HG03066 (cell line): Measurements from ENCODE around the gene SIN3A.
"Not testable (repeated sequence)": the region's sequence is repeated elsewhere in the genome, so short reads cannot be mapped to it uniquely, and the experiment has no call there.

Source experiments
- ATAC-seq: cut with Tn5 transposase; IDR thresholded peaks from one replicate; pipeline ENCODE4 v1.9.1; 2021; ENCODE audit warnings: low read depth; ENCODE audit not compliant: unreplicated experiment

SIN3A gene

DNA sequence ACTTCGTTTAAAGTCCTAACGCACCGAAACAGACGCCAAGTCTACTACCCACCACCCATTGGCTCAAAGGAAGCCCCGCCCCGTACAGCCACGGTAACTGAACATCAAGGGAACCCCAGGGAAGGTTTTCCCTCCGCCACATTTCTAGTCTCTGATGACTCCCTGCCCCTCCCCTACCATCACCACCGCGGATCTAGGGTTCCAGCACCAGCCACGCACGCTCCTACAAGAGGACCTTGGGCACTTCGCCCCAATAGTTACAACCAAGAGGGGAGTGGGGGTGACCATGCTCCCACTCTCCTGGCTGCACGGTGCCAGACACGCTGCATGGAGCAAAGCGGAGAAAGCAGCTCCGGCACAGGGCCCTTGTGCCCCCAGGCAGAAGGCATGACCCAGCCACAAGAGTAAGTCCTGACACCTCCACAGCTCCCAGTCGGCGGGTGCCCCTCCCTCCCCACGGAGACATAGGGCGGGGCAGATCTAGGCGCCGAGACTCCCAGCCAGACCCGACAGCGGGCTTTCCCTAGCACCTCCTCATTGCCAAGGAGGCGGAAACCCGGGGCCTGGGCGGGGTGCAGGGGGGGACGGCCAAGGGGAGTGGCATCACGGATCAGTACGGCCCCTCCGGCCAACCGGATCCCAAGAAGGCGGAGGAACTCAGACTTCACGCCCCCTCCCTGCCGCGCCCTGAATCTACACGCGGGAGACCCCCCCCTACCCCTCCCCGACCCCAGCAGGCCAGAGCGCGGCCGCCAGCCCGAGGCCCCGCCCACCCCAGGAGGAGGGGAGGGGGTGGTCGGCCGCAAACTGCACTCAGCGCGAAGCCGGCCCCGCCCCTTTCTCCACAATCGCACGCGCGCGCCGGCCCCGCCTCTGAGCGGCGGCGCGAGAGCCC lies 936 bp downstream of the SIN3A start:
- peak; percentile 25 for ATAC-seq

DNA sequence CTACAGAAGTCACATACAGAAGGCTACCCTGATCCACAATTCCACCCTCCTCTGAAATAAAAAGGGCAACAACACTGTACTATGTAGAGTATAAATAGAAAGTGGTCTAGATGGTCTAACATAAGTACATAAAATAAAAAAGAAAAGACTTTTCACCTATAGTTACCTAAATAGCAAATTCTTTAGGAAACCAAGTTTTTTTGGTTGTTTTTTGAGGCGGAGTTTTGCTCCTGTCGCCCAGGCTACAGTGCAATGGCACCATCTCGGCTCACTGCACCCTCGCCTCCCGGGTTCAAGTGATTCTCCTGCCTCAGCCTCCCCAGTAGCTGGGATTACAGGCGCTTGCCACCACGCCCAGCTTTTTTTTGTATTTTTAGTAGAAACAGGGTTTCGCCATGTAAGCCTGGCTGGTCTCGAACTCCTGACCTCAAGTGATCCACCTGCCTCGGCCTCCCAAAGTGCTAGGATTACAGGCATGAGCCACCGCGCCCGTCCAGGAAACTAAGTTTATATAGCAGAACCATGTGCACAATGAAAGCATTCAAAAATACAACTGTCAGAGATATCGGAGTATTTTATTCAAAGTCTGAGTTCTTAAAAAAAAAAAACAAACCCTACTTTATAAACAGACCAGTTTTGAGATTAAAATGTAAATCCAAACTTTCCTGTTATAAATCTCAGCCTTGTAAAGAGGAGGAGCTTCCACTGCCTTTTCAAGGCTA lies 1.7 kb downstream of the SIN3A start:
- ATAC-seq = no peak

DNA sequence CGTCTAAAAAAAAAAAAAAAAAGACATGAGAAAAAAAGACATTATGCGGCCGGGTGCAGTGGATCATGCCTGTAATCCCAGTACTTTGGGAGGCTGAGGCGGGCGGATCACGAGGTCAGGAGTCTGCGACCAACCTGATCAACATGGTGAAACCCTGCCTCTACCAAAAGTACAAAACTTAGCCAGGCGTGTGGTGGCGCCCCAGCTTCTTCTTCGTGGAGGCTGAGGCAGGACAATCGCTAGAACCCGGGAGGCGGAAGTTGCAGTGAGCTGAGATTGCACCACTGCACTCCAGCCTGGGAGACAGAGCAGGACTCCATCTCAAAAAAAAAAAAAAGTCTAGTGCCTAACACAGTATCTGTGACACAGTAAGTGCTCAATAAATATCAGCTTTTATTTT lies 3.3 kb downstream of the SIN3A start:
- ATAC-seq = not testable (repeated sequence)

DNA sequence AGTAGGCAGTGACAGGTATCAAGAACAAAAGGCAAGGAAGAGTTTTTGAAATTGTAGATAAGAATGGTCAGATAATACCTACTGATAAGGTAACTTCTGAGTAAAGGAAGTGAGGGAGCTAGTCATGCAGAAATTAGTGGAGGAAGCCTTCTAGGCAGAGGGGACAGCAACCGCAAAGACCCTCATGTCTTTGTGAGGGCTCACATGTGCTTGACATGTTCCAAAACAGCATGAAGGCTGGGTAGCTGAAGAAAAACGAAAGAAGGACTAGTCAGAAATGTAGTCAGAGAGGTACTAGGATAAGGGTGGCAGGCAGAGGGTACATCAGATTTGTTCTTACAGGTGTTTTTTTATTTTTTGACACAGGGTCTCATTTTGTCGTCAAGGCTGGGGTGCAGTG lies 5.3 kb downstream of the SIN3A start:
- no peak for ATAC-seq

DNA sequence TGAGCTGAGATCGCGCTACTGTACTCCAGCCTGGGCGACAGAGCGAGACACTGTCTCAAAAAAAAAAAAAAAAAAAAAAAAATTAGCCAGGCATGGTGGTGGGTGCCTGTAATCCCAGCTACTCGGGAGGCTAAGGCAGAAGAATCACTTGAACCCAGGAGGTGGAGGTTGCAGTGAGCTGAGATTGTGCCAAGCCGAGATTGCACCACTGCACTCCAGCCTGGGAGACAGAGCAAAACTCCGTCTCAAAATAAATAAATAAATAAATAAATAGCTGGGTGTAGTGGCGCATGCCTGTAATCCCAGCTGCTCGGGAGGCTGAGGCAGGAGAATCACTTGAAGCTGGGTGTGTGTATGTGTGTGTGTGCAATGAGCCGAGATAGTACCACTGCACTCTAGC lies 6.2 kb downstream of the SIN3A start:
- not testable (repeated sequence) for ATAC-seq

DNA sequence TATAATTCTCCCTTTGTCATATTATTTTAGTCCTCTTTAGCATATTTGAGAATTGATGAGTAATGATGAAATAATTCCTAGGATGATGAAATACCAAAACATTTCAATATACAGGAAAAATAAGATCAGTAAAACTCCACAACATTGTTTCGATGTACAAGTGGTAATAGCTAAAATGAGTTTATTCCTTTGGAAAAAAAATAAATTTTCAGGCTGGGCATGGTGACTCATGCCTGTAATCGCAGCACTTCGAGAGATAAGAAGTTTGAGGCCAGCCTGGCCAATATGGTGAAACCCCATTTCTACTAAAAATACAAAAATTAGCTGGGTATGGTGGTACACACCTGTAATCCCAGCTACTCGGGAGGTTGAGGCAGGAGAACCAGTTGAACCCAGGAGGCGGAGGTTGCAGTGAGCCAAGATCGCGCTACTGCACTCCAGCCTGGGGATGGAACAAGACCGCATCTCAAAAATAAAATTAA lies 7.5 kb downstream of the SIN3A start:
- ATAC-seq = not testable (repeated sequence)

DNA sequence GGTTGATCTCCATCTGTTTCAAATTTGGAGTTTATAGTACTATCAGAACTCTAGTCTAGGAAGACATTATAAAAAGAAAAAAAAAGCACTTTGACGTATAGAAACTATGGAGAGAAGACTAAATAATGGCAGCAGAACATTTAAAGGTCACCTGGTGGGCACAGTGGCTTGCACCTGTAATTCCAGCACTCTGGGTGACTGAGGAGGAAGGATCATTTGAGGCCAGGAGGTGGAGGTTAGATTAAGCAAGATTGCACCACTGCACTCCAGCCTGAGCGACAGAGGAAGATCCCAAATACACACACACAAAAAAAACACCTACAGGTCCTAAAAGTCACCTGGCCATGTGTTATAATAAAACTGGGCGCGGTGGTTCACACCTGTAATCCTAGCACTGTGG lies 13.8 kb downstream of the SIN3A start:
- ATAC-seq = no peak

DNA sequence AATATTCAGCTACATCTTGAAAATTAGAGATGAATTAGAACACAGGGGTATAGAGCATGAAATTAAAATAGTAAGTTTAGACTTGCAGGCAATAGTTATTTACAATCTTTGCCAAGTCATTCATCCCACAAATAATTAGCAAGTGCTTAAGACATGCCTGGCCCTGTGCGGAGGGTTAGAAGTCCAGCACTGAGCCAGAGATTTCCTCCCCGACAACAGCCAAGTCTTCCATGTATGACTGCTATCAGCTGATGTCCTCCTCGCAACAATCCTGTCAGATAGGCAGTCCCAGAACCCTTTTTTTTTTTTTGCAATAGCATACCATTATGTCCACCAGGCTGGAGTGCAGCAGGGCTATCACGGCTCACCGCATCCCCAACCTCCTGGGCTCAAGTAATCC lies 14.6 kb downstream of the SIN3A start:
- no peak for ATAC-seq

DNA sequence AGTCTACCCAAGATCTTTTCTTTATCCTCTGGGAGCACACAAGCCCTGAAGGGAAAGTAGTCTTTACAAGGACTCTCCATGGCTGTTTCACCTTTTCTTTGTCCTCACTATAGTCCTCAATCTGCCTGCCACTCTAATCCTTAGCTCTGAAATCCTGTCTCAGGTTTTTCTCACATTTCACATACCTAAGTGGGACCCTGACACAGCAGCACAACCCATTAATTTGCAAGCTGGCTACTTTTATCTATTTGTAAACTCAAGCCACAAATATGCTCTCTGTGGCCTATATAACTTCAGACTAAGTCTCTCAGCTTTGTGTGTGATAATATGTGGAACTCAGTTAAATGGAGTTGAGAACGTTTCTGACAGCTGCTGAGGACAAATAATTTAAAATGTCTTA lies 19.8 kb downstream of the SIN3A start:
- no peak for ATAC-seq

DNA sequence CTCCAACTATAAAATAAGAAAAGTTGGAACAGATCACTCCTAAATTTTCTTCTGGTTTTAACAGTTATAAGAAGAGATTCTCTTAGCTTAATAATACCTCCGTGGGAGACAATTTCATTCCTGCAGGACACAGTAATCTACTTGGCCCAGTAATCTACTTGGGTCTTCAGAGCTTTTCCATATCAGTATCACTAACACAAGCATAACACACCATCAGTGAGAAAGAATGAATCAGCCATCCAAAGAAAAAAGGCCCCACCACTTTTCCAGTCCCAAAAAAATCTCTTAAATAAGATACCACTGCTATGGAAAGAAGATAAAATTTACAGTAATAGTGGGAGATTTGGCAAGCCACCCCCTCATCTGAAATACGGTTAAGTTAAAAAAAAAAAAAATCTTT lies 20.2 kb downstream of the SIN3A start:
- no peak for ATAC-seq

DNA sequence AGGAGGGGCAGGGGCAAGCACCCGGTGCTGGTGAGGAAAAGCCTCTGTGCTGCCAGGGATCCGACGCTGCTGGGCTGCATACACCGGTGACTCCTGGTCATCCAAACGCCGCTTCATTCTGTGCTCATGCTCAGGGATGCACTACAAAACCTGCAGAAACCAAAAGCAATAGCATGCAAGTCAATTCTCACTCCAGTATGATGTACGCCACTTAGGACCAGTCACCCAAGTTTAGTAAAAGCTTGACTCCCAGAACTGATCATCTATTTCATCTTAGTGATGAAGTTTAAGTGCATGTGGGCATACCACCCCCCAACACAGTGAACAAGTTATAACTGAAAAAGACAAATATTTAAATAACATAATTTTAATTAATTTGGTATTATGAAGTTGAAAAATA lies 21.2 kb downstream of the SIN3A start:
- ATAC-seq = no peak

DNA sequence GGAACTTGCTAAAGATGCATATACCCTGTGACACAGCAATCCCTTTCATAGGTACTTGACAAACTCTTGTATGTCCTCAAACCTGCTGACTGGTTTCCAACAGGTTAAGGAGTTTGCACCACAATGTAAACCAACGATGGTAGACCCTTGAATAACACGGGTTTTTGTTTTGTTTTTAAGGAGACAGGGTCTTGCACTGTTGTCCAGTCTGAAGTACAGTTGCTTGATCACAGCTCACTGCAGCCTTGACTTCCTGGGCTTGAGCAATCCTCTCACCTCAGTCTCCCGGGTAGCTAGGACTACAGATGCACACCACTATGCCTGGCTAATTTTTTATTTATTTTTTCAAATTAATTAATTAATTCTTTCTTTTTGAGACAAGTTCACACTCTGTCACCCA lies 23.3 kb downstream of the SIN3A start:
- no peak for ATAC-seq

DNA sequence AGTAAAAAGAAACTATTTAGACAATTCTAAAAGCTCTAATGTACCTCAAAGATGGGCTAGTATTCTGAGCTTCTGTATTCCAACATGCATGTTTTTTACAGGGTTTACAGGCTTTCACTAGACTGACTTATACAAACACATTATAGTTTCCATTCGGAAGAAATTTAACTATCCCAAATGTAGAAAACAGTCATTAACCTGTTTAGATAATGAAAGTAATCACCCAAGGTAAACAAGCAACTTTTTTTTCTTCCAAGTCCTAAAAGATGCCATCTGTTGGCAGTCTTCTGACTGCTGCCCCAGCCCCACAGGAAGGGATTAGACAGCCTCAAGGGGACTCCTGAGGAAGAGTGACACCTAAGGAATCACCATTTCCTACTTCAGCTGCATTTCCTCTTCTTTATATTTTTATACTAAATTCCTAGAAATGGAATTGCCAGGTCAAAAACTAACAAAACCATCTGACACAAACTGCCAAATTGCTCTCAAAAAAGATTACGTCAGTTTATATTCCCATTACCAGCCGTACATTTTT lies 25.5 kb downstream of the SIN3A start:
- no peak for ATAC-seq

DNA sequence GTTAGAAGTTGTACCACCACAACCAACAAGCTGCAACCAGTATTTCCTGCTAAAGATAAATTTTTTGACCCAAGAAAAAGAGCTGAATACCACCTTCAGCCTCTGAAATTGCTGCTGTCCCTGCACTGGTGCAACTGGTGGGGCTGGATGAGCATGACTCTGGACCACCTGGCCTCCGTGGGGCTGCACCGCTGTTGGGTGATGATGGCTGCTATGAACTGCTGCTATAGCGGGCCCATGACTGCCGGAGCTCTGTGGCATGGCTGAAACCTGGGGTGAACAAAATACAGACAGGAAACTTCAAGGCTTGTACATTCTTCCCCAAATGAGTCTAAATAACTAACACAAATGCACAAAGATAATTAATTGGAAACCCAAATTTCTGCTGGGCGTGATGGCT lies 28.9 kb downstream of the SIN3A start:
- ATAC-seq = no peak

DNA sequence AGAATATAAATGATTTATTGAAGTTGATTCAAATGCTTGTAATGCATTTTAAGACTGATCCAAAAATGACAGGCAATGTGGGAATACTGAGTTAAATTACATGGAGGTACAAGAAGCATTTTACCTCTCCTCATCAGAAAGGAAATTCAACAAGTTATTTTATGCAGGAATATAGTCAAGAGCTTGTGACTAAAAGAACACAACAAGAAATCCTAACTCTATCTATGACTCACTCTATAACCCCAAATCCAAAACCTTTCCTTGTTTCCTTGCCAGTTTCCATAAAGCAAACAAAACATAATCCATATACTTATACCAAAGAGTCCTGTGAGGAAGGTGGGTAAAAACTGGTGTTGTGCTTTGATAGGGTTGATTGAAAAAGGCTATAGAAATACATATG lies 30.8 kb downstream of the SIN3A start:
- no peak for ATAC-seq

DNA sequence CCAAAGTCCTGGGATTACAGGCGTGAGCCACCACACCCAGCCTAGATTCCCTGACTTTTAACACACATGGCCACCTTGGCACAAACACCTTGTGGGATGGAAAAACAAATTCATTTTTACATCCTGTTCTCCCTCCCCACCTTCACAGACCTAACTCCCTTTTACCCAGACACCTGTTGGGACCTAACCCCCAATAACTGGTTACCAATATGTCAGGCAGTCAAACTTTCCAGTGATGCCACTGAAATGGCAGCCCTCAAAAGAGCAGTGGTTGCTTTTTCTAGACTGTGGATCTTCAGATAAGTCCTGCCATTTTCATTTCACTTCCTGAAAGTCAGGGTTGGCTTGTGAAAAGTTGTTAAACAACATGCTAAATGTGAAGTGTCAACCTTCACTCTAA lies 34.9 kb downstream of the SIN3A start:
- no peak for ATAC-seq

DNA sequence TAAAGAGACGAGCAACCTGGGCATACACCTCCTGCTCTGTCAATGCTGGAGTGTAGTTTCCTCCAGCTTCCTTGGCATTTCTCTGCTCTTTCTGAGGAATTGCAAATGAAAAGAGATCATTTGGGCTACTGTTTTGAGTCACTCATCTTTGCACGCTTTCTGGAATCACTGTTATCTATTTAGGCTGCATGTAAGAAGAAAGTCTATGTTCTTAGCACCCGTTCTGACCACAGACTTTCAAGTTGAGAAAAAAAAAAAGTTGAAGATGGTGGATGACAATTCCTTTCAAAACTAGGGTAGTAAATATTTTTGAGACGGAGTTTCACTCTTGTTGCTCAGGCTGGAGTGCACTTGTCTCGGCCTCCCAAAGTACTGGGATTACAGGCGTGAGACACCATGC lies 41.3 kb downstream of the SIN3A start:
- ATAC-seq = no peak

DNA sequence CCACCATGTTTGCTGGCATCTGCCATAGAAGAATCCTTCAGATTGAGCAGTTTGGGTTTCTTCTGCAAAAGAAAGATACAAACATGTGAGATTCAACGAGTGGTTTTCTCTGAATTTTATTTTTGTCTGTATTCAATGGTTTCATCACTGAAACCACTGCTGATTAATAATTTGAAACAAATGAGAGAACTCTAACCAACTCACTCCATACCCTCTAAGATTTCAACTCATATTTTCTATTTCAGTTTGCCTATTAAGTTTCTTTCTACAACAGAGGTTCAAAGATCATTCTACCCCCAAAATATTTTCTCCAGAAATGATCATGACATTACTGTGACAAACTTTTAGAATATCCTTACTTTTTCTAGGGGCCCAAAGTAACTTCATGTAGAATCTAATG lies 44.4 kb downstream of the SIN3A start:
- no peak for ATAC-seq

DNA sequence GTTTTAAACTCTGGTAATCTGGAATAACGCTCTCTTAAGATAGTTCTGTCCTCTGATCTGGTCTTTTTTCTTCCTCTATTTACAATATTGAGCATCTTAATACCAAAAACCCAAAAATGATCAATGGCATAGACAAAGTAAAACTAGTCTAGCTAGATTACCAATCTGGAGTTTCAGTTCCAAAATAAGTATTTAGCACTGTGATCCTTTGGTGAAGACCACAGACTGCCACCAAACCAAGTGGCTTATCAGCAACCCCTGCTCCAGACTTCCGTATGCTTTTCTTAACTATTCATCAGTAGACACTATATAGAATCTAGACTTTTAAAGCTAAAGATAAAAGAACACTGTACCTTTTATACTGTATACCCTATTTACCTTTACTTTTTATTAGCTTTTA lies 47.6 kb downstream of the SIN3A start:
- no peak for ATAC-seq

DNA sequence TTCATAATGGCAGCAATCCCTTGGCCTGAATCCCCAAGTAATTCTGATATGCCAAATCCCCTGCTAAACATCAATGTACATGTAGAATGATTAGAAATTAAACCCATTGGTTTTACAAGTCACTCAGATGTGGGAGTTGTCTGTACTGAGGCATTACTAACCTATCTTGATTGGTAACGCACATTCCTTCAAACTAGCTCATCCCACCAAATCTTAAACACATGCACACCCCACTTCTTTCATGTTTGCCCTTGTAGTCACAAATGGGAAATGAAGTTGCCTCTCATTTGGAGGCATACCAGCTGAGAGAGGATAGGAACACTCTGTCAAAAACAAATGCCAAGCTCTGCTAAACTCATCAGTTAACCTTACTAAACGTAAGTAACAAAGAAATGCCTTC lies 54.0 kb downstream of the SIN3A start:
- no peak for ATAC-seq

DNA sequence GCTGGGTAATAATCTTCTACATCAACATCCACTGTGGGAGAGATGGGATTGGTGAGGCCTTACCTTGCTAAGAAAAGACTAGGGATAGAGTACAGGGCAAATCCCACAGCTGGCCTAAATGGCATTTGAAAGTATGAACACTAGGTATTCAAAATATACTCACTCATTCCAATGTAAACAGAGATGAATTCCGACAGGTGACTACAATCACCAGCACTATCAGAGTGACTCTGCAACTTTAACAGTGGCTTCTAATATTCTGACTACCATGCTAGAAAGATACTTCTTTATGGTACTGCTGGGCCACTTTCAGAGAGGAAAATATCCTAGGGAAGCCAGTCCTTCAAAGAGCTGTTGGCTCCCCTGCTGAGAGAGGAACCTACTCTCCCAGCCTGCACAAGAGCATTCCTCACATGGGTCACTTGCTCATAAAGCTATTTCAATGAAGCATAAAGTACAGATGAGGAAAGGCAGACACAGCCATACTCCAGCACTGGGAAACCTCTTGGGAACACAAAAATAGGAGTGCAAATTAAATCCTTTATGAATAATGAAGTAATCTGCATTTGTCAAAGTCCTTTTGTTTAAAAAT lies 61.6 kb downstream of the SIN3A start:
- ATAC-seq = no peak
